Measurements from ENCODE around the gene TAS2R40. TPM values are rescaled to one million over a fixed set of nuclear protein-coding genes. Genes with fewer than 3 reads are reported as not detected.
A peak's percentile ranks its signal among the peaks of the same experiment; 100 is the strongest.
"Not testable (repeated sequence)": the region's sequence is repeated elsewhere in the genome, so short reads cannot be mapped to it uniquely, and the experiment has no call there.

Gene TAS2R40
- total RNA-seq, 1 donor from 2014 or later = not detected

DNA sequence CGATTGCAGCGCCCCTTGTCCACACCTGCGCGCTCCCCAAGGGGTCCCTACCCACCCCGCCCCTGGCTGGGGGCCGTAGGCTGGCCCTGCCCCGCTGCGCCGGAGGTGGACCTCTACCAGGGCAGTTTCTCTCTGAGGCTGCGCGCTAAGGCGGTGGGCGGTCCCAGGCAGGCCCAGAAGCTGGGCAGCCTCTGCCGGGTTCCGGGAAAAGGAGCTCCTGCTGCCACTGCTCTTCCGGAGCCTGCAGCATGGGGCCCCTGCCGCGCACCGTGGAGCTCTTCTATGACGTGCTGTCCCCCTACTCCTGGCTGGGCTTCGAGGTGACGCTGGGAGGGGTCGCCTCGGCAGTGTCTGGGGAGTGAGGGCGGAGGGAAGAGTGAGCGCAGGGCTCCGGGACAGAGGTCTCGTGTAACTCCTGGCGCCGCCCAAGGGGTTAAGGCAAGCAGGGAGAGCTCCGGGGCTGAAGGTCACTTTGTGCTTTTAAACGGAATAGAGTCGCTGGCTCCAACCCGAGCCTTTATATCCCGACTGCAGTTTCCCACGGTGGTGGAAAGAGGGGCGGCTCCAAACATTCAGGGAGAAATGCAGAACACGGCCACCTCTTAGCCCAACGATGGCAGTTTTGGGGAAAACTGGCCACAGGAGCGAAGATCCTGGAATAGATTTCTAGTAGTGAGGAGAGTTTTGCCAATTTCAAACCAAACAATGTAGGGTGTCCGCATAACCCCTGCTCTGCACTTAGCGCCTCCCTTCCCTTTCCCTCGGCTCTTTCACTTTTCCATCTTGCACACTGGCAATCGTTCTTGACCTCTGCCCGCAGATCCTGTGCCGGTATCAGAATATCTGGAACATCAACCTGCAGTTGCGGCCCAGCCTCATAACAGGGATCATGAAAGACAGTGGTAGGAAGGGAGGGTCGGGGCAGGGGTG lies 41.7 kb downstream of the TAS2R40 start, which contains the start of gene GSTK1:
Gene GSTK1, plus strand, starts transcription at position 176 of the 930 bp plus-strand sequence. Its CDS starts 73 bp downstream, at position 249.
- peaks cover 41% of the 10 kb centered on the region for H3K4me1 ChIP-seq
- no peaks in the 10 kb centered on the region for H3K27me3 ChIP-seq (ENCODE audit: low read depth)
- peak within 1 kb of the TSS; percentile 73 for H3K4me3 ChIP-seq
- TF ChIP-seq, protein P1, sequence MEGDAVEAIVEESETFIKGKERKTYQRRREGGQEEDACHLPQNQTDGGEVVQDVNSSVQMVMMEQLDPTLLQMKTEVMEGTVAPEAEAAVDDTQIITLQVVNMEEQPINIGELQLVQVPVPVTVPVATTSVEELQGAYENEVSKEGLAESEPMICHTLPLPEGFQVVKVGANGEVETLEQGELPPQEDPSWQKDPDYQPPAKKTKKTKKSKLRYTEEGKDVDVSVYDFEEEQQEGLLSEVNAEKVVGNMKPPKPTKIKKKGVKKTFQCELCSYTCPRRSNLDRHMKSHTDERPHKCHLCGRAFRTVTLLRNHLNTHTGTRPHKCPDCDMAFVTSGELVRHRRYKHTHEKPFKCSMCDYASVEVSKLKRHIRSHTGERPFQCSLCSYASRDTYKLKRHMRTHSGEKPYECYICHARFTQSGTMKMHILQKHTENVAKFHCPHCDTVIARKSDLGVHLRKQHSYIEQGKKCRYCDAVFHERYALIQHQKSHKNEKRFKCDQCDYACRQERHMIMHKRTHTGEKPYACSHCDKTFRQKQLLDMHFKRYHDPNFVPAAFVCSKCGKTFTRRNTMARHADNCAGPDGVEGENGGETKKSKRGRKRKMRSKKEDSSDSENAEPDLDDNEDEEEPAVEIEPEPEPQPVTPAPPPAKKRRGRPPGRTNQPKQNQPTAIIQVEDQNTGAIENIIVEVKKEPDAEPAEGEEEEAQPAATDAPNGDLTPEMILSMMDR (IDR thresholded peaks at IDR 0.05; ENCODE audit: borderline replicate concordance) = no peak
- no peaks in the 10 kb centered on the region for H3K9me3 ChIP-seq (replicated peaks)
- intact Hi-C loops (cut with micrococcal nuclease) = no loop called here
- H3K36me3 ChIP-seq = peaks cover 18% of the 10 kb centered on the region
- H3K27ac ChIP-seq (replicated peaks) = peak within 1 kb of the TSS; percentile 90
- peak; percentile 90 for DNase-seq

DNA sequence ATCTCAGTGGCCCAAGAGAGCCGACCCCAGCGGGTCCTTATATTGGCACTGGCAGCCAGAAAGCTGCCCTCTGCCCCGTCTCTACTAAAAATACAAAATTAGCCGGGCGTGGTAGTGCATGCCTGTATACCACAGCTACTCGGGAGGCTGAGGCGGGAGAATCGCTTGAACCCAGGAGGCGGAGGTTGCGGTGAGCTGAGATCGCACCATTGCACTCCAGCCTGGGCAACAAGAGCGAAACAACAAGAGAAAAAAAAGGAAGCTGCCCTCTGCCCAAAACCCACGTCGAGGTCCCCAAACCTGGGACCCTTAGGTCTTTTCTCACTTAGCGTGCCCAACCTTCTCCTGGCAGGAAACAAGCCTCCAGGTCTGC lies 42.3 kb downstream of the TAS2R40 start:
- H3K9me3 ChIP-seq (replicated peaks); DNase-seq; intact Hi-C loops (cut with micrococcal nuclease); H3K27me3 ChIP-seq (ENCODE audit: low read depth): not testable (repeated sequence)
- H3K27ac ChIP-seq (replicated peaks) = peak overlapping the region; percentile 90
- peaks cover 25% of the 10 kb centered on the region for H3K36me3 ChIP-seq
- H3K4me3 ChIP-seq = peak overlapping the region; percentile 73
- peaks cover 40% of the 10 kb centered on the region for H3K4me1 ChIP-seq

DNA sequence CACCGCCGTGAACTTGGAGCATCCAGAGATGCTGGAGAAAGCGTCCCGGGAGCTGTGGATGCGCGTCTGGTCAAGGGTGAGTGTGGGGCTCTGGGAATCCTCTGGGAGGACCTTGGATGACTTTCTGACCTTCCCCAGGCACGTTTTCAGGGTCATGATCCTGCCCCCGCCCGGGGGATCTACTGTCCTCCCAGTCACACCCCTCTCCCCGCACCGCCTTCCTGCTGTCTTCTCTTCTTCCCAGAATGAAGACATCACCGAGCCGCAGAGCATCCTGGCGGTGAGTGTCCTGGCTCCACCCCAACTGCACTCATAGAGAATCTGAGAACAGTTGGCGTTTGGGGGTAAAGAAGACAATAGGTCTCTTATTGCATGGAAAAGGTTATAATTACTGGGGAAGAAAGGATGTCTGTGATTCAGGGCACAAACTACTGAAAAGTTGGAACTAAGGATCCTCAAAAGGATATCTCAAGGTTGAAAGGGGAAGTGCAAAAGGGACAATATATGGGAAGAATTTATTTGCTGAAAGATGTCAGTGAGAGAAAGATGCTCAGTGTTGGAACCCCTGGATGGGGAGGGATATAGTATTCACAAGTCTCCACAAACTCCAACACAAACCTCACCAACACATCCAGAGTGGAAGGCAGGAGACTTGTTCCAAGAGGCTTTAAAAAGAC lies 43.3 kb downstream of the TAS2R40 start:
- peak overlapping the region; percentile 90 for H3K27ac ChIP-seq (replicated peaks)

DNA sequence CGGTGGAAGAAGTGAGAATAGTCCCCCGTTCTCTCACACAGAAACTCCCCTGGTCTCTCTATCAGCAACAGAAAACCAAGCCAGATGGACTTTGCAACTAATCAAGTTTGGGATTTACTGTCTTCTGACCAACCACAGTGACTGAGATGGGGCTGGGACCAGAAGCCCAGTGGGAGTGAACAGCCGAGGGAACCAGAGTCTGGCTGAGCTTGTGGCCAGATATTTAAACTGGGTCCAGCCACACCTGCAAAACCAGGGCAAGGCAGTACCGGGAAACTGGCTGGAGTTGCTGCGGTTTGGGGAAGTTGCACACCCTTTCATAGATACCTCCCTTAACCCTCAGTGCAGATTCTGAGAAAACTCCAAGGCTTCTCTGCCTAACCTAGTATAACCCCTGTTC lies 47.4 kb downstream of the TAS2R40 start:
- TF ChIP-seq, protein P1 (IDR thresholded peaks at IDR 0.05; ENCODE audit: borderline replicate concordance) = no peak
- no peak overlapping the region for H3K27ac ChIP-seq (replicated peaks)
- peaks cover 20% of the 10 kb centered on the region for H3K4me1 ChIP-seq
- no peaks in the 10 kb centered on the region for H3K27me3 ChIP-seq (ENCODE audit: low read depth)
- intact Hi-C loops (cut with micrococcal nuclease) = no loop called here
- H3K36me3 ChIP-seq = peaks cover 37% of the 10 kb centered on the region
- no peak overlapping the region for H3K4me3 ChIP-seq
- DNase-seq = no peak
- H3K9me3 ChIP-seq (replicated peaks) = no peaks in the 10 kb centered on the region

More for the DNA sequence above, 43.3 kb downstream of the TAS2R40 start:
- intact Hi-C loops (cut with micrococcal nuclease) = no loop called here
- DNase-seq = peak; percentile 17
- H3K4me3 ChIP-seq = peak overlapping the region; percentile 73
- peaks cover 35% of the 10 kb centered on the region for H3K4me1 ChIP-seq
- no peaks in the 10 kb centered on the region for H3K27me3 ChIP-seq (ENCODE audit: low read depth)
- TF ChIP-seq, protein P1 (IDR thresholded peaks at IDR 0.05; ENCODE audit: borderline replicate concordance) = no peak
- no peaks in the 10 kb centered on the region for H3K9me3 ChIP-seq (replicated peaks)
- peaks cover 34% of the 10 kb centered on the region for H3K36me3 ChIP-seq

DNA sequence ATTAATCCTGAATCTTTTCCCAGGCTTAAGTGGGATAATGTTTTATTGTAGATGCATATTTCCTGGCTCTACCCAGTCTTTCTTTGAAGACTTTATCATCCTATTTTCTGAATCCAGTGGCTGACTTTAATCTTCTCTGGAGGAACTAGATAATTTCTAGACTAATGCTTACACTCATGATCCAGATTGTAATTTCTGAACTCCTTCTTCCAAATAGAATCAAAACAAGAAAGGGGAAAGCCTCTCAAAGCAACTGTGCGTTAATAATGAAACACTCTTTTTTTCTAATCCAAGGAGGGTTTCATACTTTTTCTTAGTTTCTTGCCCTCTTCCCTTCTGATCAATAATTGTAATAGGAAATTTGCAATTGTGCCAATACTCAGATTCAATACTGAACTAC lies 49.4 kb downstream of the TAS2R40 start:
- intact Hi-C loops (cut with micrococcal nuclease) = no loop called here
- H3K27ac ChIP-seq (replicated peaks) = no peak overlapping the region
- peaks cover 37% of the 10 kb centered on the region for H3K36me3 ChIP-seq
- H3K27me3 ChIP-seq (ENCODE audit: low read depth) = no peaks in the 10 kb centered on the region
- TF ChIP-seq, protein P1 (IDR thresholded peaks at IDR 0.05; ENCODE audit: borderline replicate concordance) = no peak
- no peak overlapping the region for H3K4me3 ChIP-seq
- peaks cover under 1% of the 10 kb centered on the region for H3K4me1 ChIP-seq
- DNase-seq = no peak
- no peaks in the 10 kb centered on the region for H3K9me3 ChIP-seq (replicated peaks)

Other genes starting within 250 kb of the TAS2R40 start
- gene OR9A2, start 194.9 kb upstream of the TAS2R40 start, total RNA-seq = not detected
- gene OR6V1, start 169.7 kb upstream of the TAS2R40 start, total RNA-seq = not detected
- not detected for gene PIP, start 90.0 kb upstream of the TAS2R40 start, total RNA-seq
- not detected for gene TAS2R39, start 38.6 kb upstream of the TAS2R40 start, total RNA-seq
- 291 TPM for gene GSTK1, start 41.4 kb downstream of the TAS2R40 start, total RNA-seq
- 8.8 TPM for gene TMEM139, start 62.9 kb downstream of the TAS2R40 start, total RNA-seq
- gene CASP2, start 66.3 kb downstream of the TAS2R40 start, total RNA-seq = 10.9 TPM
- not detected for gene CLCN1, start 94.1 kb downstream of the TAS2R40 start, total RNA-seq
- gene FAM131B, start 140.7 kb downstream of the TAS2R40 start, total RNA-seq = 0.47 TPM
- 68.4 TPM for gene ZYX, start 159.3 kb downstream of the TAS2R40 start, total RNA-seq
- gene EPHA1, start 186.8 kb downstream of the TAS2R40 start, total RNA-seq = not detected
- gene TAS2R60, start 221.4 kb downstream of the TAS2R40 start, total RNA-seq = not detected

Measured in left ventricle myocardium inferior (tissue), 1 donor.